SH-SY5Y (cell line): ENCODE measurements around the gene SPATA6L.

Experiments
- GATA2 ChIP-seq: IDR thresholded peaks from 2 replicates; pipeline ENCODE4 v1.6.1; 2011; ENCODE audit warnings: mild to moderate bottlenecking, low read depth, low read length
- GATA3 ChIP-seq: IDR thresholded peaks from 2 replicates; pipeline ENCODE4 v1.6.1; 2011; ENCODE audit warnings: low read depth, mild to moderate bottlenecking, low read length, moderate library complexity

DNA sequence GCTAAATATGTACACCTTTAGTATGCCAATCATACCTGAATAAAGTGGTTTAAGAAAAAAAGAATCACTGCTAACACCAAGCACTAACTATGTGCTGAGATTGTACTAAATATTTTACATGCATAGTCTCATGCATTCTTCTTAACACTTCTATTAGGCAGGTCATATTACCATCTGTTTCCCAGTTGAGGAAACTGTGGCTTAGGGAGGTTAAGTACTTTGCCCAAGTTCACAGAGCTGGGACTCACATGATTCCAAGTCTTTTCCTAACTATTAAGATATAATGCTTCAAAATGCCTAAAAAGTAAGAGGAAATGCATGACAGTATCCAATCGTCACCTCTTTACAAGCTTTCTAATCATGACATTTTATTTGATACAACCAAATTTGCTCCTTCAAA, 73.4 kb downstream of the SPATA6L start:
- no peak for TF ChIP-seq GATA3
- TF ChIP-seq GATA2, result no peak
